ENCODE measurements around the gene PSMD13.

PSMD13 gene

DNA sequence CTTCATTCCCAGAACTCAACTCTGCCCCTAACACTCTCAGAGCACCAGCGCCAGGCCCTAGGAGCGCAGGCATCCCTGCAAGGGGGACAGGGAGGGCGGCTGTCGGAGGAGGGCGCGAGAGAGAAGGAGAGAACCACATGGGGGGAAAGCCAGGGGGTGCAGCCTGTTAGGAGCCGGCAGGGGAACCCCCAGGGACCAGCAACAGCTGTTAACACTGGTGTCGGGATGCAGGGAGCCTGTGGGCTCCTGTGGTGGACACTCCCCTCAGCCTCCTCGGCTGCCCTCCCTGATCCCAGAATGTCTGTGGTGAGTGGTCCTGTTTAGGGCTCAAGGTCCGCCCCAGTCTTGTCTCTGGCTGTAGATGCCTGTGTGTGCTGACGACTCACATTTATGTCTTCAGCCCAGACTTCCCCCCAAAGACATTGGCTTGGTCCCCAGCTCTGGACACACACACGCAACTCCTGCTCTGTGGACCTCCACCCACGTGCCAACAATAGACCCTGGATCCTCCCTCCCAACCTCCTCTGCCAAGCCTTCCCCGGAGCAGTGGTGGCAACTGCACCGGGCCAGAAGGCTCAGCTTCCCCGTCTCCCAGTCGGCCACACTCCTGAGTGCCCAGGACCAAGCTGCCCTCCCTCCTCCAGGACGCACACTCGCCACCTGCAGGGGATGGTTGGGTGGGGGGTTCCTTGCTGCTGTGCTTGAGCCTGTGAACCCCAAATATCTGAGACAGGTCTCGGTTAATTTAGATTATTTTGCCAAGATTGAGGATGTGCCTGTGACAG lies 63.4 kb downstream of the PSMD13 start:
- DNase-seq (ENCODE audit: low read depth) = no peak
